ENCODE results near the gene ZNF766. TPM values are rescaled to one million over a fixed set of nuclear protein-coding genes. Genes with fewer than 3 reads are reported as not detected.

ZNF766 gene
- 7.5 to 11.5 TPM (median 9.5 TPM) in 5 replicates for total RNA-seq (2022; extraction: Qiagen RNA extraction)

GRCh38 chr19:52269338-52270261 is at the start of gene ZNF766:
ZNF766 (plus strand) TSS chr19:52269587; CDS start chr19:52269614, 27 bp downstream.

GRCh38 chr19:52296773-52297600 is 27.6 kb downstream of the ZNF766 start, which contains the start of gene ZNF480:
ZNF480 (plus strand) TSS chr19:52297169; CDS start chr19:52300413, 3,244 bp downstream.

DNA sequence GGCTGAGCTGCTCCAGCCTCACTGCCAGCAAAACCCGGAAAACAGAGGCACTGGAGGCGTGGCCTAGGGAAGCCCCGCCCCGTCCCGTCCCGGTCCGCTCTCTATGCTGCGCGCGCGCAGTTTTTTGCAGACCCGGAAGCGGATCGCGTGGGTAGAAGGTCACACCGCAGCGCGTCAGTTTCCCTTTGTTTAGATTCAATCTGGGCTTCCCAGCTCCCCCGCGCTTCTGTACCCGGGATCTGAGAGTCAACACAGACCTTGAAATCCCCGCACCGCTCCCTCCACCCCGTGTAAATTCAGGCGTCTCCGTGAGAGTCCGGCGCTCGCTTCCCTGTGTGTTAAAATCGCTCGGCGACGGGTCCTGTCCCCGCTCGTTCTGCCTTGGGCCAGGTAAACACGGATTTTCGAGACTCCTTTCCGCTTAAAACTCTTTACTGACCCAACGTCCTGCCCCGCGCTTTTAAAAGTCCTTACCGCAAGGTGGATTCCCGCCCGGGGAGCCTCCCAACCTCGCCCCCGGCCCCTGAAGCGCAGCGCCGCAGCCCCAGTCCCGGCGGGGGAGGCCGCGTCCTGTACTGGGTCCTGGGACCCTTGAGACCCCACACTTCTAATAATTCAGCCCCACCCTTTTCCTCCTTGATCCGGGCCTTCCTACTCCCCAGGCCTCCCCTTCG is 66.9 kb downstream of the ZNF766 start, which contains the start of gene ZNF610:
TSS of gene ZNF610 (plus strand) at position 127 of the 674 bp plus-strand sequence. CDS start 12,930 bp downstream, outside the sequence.

Other genes starting within 250 kb of the ZNF766 start
- gene ZNF614, start 241.2 kb upstream of the ZNF766 start, total RNA-seq (2022; extraction: Qiagen RNA extraction) = 2.5 to 3.1 TPM (median 3.0 TPM) in 5 replicates
- gene ZNF432, start 220.7 kb upstream of the ZNF766 start, total RNA-seq (2022; extraction: Qiagen RNA extraction) = 1.4 to 2.2 TPM (median 1.9 TPM) in 5 replicates
- 2.0 to 2.6 TPM (median 2.4 TPM) in 5 replicates for gene ZNF841, start 173.8 kb upstream of the ZNF766 start, total RNA-seq (2022; extraction: Qiagen RNA extraction)
- gene ZNF616, start 129.6 kb upstream of the ZNF766 start, total RNA-seq (2022; extraction: Qiagen RNA extraction) = 0.55 to 1.1 TPM (median 0.66 TPM) in 5 replicates
- 0.41 to 1.6 TPM (median 0.61 TPM) in 5 replicates for gene ZNF836, start 98.0 kb upstream of the ZNF766 start, total RNA-seq (2022; extraction: Qiagen RNA extraction)
- gene PPP2R1A, start 79.5 kb upstream of the ZNF766 start, total RNA-seq (2022; extraction: Qiagen RNA extraction) = 207 to 312 TPM (median 302 TPM) in 5 replicates
- 7.0 to 16.7 TPM (median 16.1 TPM) in 5 replicates for gene ZNF480, start 27.6 kb downstream of the ZNF766 start, total RNA-seq (2022; extraction: Qiagen RNA extraction)
- not detected in 5 replicates for gene ZNF610, start 66.7 kb downstream of the ZNF766 start, total RNA-seq (2022; extraction: Qiagen RNA extraction)
- 0.39 to 1.3 TPM (median 0.81 TPM) in 5 replicates for gene ZNF880, start 100.3 kb downstream of the ZNF766 start, total RNA-seq (2022; extraction: Qiagen RNA extraction)
- gene ZNF528, start 128.3 kb downstream of the ZNF766 start, total RNA-seq (2022; extraction: Qiagen RNA extraction) = 0.05 to 0.39 TPM (median 0.17 TPM) in 4 of 5 replicates, not detected in the other
- not detected in 5 replicates for gene ZNF534, start 159.6 kb downstream of the ZNF766 start, total RNA-seq (2022; extraction: Qiagen RNA extraction)
- gene ZNF578, start 184.0 kb downstream of the ZNF766 start, total RNA-seq (2022; extraction: Qiagen RNA extraction) = not detected in 5 replicates